T-helper 1 cell treated with Interleukin-12 subunit alpha and Interleukin-12 subunit beta and Interleukin-4 antibody, amounts not matched to agents 30 μg/mL and 1 μg/mL, for 36 hours (primary cell): Measurements from ENCODE around the gene PACS2.

Experiments used
- H3K27ac Mint-ChIP-seq: one replicate; pipeline ENCODE4 v1.8.0; 2021; ENCODE audit warnings: mild to moderate bottlenecking, mixed read lengths
- H3K27me3 Mint-ChIP-seq: one replicate; pipeline ENCODE4 v1.8.0; 2021; ENCODE audit warnings: low read depth, mixed read lengths
- H3K36me3 Mint-ChIP-seq: one replicate; pipeline ENCODE4 v1.8.0; 2021; ENCODE audit warnings: low read depth, mixed read lengths
- H3K4me1 Mint-ChIP-seq: one replicate; pipeline ENCODE4 v1.8.0; 2021; ENCODE audit warnings: low read depth, mixed read lengths
- H3K4me3 Mint-ChIP-seq: one replicate; pipeline ENCODE4 v1.8.0; 2021; ENCODE audit warnings: mild to moderate bottlenecking, moderate library complexity, mixed read lengths
- H3K9me3 Mint-ChIP-seq: one replicate; pipeline ENCODE4 v1.8.0; 2021; ENCODE audit warnings: mixed read lengths

The PACS2 gene

DNA sequence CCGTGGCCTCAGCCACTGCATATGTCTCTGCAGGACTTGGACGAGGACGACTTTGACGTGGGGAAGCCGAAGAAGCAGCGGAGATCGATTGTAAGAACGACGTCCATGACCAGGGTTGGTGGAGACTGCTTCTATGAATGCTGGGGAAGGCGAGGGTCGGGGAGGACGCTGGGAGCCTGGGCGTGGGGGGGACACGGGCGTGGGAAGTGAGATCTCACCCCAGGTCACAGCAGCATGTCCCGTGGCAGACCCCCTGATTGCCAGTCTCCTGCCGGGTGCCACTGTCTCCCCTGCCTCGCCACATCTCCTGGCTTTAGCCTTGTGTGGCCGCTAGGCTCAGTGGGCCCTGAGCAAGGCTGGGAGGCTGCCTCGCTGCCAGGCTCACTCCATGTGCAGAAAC lies 53.9 kb downstream of the PACS2 start:
- Mint-ChIP-seq H3K27ac (no peak overlapping the region), H3K4me1 (peaks cover 7% of the 10 kb centered on the region), H3K36me3 (peaks cover 2% of the 10 kb centered on the region), H3K4me3 (no peak overlapping the region), H3K27me3 (peaks cover 7% of the 10 kb centered on the region), H3K9me3 (no peaks in the 10 kb centered on the region)

GRCh38 chr14:105368910-105369652 lies 54.5 kb downstream of the PACS2 start:
- Mint-ChIP-seq H3K27ac (no peak overlapping the region), H3K4me3 (no peak overlapping the region), H3K9me3 (no peaks in the 10 kb centered on the region), H3K36me3 (no peaks in the 10 kb centered on the region), H3K4me1 (peaks cover 4% of the 10 kb centered on the region), H3K27me3 (peaks cover under 1% of the 10 kb centered on the region)

DNA sequence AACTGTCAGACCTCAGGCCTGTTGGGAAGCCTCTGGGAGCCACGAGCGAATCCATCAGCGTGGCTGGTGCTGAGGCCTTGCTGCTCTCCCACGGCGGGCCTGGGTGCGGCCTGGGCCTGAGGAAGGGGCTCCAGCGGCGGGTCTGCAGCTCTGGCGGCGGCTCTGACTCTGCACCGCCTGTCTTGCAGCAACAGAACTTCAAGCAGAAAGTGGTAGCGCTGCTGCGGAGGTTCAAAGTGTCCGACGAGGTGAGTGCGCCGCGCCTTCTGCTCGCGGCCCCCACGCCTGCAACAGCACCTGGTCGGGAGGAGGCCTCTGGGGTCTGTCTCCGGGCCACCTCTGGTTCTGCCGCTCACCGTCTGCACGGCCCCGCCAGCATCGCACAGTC lies 55.1 kb downstream of the PACS2 start:
- Mint-ChIP-seq H3K9me3 (no peaks in the 10 kb centered on the region), H3K4me1 (peaks cover 5% of the 10 kb centered on the region), H3K27ac (no peak overlapping the region), H3K4me3 (no peak overlapping the region), H3K27me3 (no peaks in the 10 kb centered on the region), H3K36me3 (no peaks in the 10 kb centered on the region)

GRCh38 chr14:105374389-105374788 lies 59.8 kb downstream of the PACS2 start:
- H3K27ac Mint-ChIP-seq, result no peak overlapping the region
- H3K9me3 Mint-ChIP-seq, result no peaks in the 10 kb centered on the region
- no peaks in the 10 kb centered on the region for H3K27me3 Mint-ChIP-seq
- H3K4me1 Mint-ChIP-seq, result peaks cover 14% of the 10 kb centered on the region
- no peaks in the 10 kb centered on the region for H3K36me3 Mint-ChIP-seq
- no peak overlapping the region for H3K4me3 Mint-ChIP-seq

DNA sequence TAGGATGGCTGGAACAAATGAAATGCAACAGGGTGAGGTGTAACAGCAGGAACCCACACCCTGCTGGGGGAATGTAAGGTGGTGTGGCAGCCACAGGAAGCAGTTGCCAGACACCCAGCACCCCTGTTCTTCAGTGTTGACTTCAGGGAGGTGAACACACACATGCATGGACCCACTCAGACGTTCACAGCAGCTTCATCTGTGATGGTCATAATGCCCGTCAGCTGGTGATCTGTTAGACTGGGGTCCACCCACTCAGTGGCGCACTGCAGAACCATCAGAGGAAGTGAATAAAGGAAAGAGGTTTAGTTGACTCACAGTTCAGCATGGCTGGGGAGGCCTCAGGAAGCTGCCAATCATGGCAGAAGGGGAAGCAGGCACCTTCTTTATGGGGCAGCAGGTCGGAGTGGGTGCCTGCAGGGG lies 61.1 kb downstream of the PACS2 start:
- no peaks in the 10 kb centered on the region for H3K27me3 Mint-ChIP-seq
- no peaks in the 10 kb centered on the region for H3K9me3 Mint-ChIP-seq
- no peak overlapping the region for H3K4me3 Mint-ChIP-seq
- peaks cover 13% of the 10 kb centered on the region for H3K4me1 Mint-ChIP-seq
- peak overlapping the region; percentile 86 for H3K27ac Mint-ChIP-seq
- no peaks in the 10 kb centered on the region for H3K36me3 Mint-ChIP-seq

- H3K4me1 Mint-ChIP-seq, result peaks cover 10% of the 10 kb centered on the region
- no peak overlapping the region for H3K4me3 Mint-ChIP-seq
- H3K27me3 Mint-ChIP-seq, result no peaks in the 10 kb centered on the region
- no peaks in the 10 kb centered on the region for H3K9me3 Mint-ChIP-seq
- H3K27ac Mint-ChIP-seq, result no peak overlapping the region
- no peaks in the 10 kb centered on the region for H3K36me3 Mint-ChIP-seq
Observed at GRCh38 chr14:105376521-105377440, 62.2 kb downstream of the PACS2 start.

GRCh38 chr14:105377555-105378182 lies 63.1 kb downstream of the PACS2 start:
- Mint-ChIP-seq H3K9me3 (no peaks in the 10 kb centered on the region), H3K36me3 (no peaks in the 10 kb centered on the region), H3K4me1 (peaks cover 10% of the 10 kb centered on the region), H3K4me3 (no peak overlapping the region), H3K27me3 (no peaks in the 10 kb centered on the region), H3K27ac (no peak overlapping the region)

DNA sequence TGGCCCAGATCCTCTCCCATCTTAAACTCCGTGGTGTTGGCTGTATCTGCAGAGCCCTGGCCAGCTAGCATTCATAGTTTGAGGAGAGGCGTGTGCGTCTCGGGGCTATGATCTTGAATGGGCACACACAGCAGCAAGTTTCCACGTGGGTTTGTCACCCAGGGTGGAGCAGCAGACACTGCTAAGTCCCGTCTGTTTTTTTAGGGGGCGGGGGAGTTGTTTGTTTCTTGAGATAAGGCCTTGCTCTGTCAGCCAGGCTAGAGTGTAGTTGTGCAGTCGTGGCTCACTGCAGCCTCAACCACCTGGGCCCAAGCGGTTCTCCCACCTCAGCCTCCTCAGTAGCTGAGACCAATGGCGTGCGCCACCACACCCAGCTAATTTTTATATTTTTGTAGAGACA lies 63.7 kb downstream of the PACS2 start:
- Mint-ChIP-seq H3K27ac (no peak overlapping the region), H3K4me3 (no peak overlapping the region), H3K36me3 (no peaks in the 10 kb centered on the region), H3K4me1 (peaks cover 10% of the 10 kb centered on the region), H3K27me3 (no peaks in the 10 kb centered on the region), H3K9me3 (no peaks in the 10 kb centered on the region)

DNA sequence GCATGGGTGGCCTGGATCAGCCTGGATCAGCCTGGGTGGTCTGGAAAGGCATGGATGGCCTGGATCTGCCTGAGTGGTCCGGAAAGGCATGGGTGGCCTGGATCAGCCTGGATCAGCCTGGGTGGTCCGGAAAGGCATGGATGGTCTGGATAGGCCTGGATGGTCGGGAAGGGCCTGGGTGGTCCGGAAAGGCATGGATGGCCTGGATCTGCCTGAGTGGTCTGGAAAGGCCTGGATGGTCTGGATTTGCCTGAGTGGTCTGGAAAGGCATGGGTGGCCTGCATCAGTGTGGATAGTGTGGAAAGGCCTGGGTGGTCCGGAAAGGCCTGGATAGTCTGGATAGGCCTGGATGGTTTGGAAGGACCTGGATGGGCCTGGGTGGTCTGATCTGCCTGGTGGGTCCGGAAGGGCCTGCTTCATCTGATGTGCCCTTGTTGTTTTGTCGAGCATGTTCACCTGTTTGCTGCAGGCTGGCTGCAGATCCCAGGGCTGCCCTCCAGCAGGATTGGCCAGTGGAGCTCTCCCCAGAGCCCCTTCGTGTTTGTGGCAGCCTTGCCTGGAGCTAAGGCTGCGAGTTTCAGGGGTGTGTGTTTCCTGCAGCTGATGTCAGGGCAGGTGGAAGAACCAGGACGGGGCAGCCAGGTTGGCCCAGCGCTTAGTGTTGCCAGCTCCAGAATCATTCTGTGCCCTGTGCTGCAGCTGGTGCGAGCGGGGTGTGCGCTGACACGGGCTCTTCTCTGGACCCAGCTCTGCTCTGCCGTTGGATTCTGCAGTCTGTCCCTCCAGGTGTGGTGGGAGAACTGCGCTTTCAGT lies 64.5 kb downstream of the PACS2 start:
- H3K36me3 Mint-ChIP-seq, result no peaks in the 10 kb centered on the region
- peaks cover 10% of the 10 kb centered on the region for H3K4me1 Mint-ChIP-seq
- H3K27ac Mint-ChIP-seq, result no peak overlapping the region
- no peaks in the 10 kb centered on the region for H3K27me3 Mint-ChIP-seq
- no peaks in the 10 kb centered on the region for H3K9me3 Mint-ChIP-seq
- H3K4me3 Mint-ChIP-seq, result no peak overlapping the region

DNA sequence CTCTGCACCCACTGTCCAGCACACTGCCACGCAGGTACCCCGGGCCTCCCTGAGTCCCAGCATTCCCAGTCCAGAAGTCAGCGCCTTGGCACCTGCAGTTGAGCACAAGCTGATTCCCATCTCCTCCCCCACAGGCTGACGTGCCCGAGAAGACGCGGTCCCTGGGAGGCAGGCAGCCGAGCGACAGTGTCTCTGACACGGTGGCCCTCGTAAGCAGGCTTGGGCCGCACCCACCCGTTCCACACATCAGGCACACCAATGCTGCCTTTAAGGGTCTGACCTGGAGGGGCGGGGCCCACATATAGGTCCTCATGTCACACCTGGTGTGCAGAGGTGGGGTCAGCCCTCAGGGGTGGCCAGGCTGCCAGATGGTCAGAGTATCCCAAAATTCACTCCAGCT lies 65.4 kb downstream of the PACS2 start:
- no peaks in the 10 kb centered on the region for H3K9me3 Mint-ChIP-seq
- no peak overlapping the region for H3K4me3 Mint-ChIP-seq
- no peaks in the 10 kb centered on the region for H3K36me3 Mint-ChIP-seq
- H3K4me1 Mint-ChIP-seq, result peaks cover 9% of the 10 kb centered on the region
- no peak overlapping the region for H3K27ac Mint-ChIP-seq
- H3K27me3 Mint-ChIP-seq, result no peaks in the 10 kb centered on the region

GRCh38 chr14:105380756-105381155 lies 66.2 kb downstream of the PACS2 start:
- Mint-ChIP-seq H3K9me3 (no peaks in the 10 kb centered on the region), H3K27ac (no peak overlapping the region), H3K27me3 (no peaks in the 10 kb centered on the region), H3K36me3 (no peaks in the 10 kb centered on the region), H3K4me3 (no peak overlapping the region), H3K4me1 (peaks cover 4% of the 10 kb centered on the region)

- no peaks in the 10 kb centered on the region for H3K4me1 Mint-ChIP-seq
- H3K27me3 Mint-ChIP-seq, result no peaks in the 10 kb centered on the region
- no peaks in the 10 kb centered on the region for H3K36me3 Mint-ChIP-seq
- no peak overlapping the region for H3K27ac Mint-ChIP-seq
- no peak overlapping the region for H3K4me3 Mint-ChIP-seq
- H3K9me3 Mint-ChIP-seq, result no peaks in the 10 kb centered on the region
Observed at GRCh38 chr14:105381446-105382342, 67.1 kb downstream of the PACS2 start.

GRCh38 chr14:105382343-105383082 lies 68.0 kb downstream of the PACS2 start:
- H3K4me3 Mint-ChIP-seq, result no peak overlapping the region
- no peaks in the 10 kb centered on the region for H3K27me3 Mint-ChIP-seq
- H3K9me3 Mint-ChIP-seq, result no peaks in the 10 kb centered on the region
- no peak overlapping the region for H3K27ac Mint-ChIP-seq
- H3K4me1 Mint-ChIP-seq, result no peaks in the 10 kb centered on the region
- no peaks in the 10 kb centered on the region for H3K36me3 Mint-ChIP-seq
